GM21528 (cell line): ENCODE data around the gene IRX3.

Experiments used
- ATAC-seq: cut with Tn5 transposase; IDR thresholded peaks from one replicate; pipeline ENCODE4 v1.9.1; 2021; ENCODE audit warnings: mild to moderate bottlenecking, moderate library complexity; ENCODE audit not compliant: unreplicated experiment, low FRiP score

Gene IRX3

GRCh38 chr16:54286366-54287130 is at the start of gene IRX3:
IRX3 (minus strand) TSS chr16:54286787; CDS start chr16:54286050, 737 bp downstream.
- ATAC-seq, result no peak

DNA sequence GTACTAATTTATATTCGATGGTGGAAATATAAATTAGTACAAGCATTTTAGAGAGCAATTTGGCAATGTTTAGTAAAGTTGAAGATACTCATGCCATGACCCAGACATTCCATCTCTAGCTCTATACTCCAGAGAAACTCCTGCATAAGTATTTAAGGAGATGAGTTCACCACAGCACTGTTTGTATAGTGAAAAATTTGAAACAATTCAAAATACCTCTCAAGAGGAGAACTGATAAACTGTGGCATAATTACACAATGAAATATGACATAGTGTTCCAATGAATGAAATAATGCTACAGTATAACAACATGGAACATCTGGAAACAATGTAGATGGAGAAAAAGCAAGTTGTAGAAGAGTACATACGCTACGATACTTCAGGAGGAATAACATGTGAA is 48.6 kb upstream of the IRX3 start:
- no peak for ATAC-seq

DNA sequence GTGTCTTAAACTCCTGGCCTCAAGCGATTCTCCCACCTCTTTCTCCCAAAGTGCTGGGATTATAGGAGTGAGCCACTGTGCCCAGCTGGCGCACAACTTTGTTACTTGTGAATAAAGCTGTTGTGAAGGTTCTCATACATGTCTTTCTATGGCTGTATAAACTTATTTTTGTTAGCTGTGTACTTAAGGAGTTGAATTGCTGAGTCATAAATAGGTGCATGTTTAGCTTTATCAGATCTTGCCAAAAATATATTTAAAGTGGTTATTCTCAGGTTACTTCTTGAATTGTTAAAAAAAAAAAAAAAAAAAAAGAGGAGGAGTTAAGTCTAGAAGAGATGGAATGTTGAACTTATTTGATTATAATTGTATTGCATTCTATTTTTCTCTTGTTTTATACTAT is 47.6 kb upstream of the IRX3 start:
- no peak for ATAC-seq

DNA sequence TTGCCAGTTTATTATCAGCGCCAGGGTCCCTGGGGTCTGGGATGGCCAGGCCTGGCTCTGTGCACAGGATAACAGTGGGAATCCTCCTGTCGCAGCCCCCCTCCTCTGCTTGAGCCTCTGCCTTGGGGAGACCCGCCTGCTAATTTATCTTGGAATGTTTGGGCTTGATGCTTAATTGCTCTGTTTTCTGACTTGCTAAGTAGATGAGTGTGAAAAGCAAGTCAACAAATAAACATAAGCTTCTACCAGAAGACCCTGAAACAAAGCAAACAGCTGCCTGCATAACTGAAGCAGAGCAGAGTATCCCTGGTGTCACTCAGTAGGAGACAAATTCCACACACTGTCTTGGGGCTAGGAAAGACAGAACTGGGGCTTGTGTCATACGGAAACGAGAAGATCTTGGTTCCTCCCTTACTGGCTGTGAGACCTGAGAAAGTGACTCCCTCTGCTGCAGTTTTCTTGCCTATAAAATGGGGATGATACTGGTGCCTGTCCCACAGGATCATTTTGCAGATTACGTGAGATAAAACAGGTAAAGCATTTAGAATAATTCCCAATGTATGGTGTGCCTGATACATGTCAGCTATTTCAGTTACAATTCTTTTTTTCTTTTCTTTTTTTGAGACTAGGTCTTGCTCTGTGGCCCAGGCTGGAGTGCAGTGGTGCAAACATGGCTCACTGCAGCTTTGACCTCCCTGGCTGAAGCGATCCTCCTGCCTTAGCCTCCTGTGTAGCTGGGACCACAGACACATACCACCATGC is 44.8 kb upstream of the IRX3 start:
- ATAC-seq, result no peak

GRCh38 chr16:54327609-54328008 is 41.0 kb upstream of the IRX3 start:
- ATAC-seq, result no peak

GRCh38 chr16:54326266-54326662 is 39.7 kb upstream of the IRX3 start:
- ATAC-seq, result no peak

- ATAC-seq, result no peak
Observed at GRCh38 chr16:54325616-54326265, 39.2 kb upstream of the IRX3 start.

DNA sequence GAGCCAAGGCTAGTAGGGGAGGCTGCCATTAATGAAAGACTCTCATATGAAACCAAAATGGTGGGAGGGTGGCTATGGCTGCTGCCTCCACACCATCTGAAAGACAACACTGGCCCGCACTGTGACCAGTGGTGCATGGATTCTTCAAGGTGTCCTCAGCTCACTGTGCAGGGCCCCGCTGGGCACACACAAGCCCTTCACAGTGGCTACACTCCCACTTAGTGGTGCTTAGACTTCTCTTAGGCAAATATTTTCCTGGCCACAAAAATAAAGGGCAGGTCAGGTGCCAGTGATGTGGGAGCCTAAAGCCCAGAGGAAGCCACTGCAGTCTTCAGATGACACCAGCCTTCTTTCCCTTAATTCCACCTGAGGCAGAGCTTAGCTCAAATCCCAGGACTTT is 38.1 kb upstream of the IRX3 start:
- no peak for ATAC-seq

GRCh38 chr16:54320697-54321340 is 34.2 kb upstream of the IRX3 start:
- no peak for ATAC-seq

GRCh38 chr16:54318941-54319340 is 32.4 kb upstream of the IRX3 start:
- no peak for ATAC-seq

DNA sequence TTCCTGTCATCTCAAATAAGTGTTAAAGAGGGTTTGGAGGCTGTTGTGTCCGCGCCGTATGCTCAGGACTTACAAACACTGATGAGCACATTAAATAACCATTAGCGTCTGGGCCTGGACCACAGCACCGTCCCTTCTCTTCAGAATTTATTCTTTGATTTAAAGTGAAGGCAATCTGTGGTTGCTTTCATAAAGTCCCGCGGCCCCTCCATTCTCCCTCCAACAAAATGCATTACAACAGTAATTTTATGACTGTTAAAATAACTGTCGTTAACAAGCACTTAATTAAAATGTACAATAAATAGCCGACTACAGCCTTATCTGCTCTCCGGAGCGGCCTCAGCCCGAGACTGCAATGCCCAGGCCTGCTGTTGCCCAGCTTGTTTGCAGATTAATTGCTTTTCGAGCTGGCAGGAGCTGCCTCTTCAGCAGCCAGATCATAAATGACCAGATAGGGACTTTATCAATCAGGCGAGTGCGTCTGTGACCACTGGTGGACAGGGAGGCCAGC is 30.6 kb upstream of the IRX3 start:
- no peak for ATAC-seq

DNA sequence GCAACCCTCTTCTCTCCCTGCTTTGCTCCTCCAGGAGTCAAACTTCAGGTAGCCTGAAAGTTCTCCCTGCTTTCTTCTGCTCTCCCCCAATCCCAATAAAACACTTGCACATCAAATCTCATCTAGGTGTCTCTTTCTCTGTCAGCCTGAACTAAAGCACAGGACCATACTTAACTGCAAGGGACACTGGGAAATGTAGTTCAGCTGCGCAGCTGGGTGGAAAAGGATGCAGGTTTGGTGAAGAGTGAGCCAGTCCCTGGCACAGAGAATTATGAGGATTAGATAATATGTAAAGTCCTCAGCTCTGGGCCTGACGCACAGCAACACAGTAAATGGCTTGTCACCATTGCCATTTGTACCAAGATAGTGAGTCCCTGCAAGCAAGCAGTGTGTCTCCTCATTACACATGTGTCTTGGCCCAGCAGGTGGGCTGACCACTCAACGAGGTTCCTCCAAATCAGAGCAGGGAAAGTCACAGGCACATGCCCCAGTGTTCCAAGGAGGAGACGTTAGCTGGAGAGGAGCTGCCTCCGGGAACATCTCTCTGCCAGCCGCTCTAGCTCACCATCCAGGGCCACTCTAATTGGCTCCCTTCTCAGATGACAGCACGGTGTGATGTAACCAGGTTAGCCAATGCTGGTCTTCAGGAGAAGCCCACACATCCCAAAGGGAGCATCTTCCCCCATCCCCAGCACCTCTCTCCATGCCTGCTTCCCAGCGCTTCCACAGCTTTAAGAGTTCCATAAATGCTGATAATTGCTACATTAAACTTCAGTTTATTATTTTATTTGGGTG is 29.7 kb upstream of the IRX3 start:
- ATAC-seq, result no peak

DNA sequence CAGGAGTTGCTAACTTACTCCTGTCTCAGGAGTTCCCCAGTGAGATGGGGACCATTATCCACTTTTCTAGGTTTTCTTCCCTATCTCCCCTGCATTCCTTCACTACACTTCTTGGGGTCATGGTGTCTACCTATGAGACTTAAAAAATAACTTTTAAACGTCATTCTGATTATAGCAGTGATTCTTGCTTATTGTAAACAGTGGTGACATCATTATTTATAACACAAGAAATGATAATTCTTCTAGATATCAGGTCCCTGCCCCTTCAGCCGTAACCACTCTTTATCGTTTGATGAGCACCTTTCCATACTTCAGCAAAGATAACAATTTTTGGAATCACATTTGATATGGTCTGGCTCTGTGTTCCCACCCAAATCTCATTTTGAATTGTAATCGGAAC is 27.2 kb upstream of the IRX3 start:
- ATAC-seq, result no peak

GRCh38 chr16:54312502-54312991 is 26.0 kb upstream of the IRX3 start:
- ATAC-seq, result no peak

DNA sequence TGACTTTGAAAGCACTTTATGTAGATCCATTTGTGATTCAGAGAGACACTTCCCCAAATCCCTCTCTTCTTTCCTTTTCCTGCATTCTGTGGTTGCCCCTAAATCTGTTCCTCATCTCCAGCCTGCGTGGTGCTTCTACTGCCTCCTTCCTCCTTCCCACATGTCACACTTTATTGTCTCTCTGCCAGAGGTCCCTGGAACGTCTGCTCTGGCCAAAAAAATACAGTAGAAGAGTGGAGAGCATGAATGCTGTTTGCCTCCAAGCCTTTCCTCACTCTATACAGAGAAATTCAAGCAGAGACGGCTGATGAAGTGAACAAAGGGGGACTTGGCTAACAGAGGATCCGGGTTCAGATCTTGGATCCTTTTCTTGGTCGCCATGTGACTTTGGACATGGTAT is 22.8 kb upstream of the IRX3 start:
- ATAC-seq, result no peak

DNA sequence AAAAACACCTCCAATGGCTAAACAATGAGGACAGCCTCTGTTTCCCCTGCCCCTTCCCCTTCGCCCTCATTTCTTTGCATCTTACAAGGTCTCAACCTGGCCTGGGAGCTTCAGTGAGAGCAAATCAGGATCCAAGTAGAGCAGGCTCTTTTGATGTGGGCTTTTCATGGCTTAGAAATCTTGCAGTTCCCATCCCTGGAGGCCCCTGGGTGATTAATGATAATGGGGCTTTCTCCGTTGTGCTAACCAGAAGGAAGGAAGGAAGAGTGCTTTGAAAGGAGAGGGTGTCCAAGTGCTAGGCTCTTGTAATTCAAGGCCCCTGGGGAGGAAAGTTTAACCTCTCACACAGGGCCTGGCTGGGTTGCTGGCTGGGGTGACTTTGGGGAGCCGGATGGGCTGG is 18.5 kb upstream of the IRX3 start:
- ATAC-seq, result no peak

GRCh38 chr16:54303613-54304012 is 17.0 kb upstream of the IRX3 start:
- ATAC-seq, result no peak

- ATAC-seq, result no peak
Observed at GRCh38 chr16:54297154-54297553, 10.6 kb upstream of the IRX3 start.

DNA sequence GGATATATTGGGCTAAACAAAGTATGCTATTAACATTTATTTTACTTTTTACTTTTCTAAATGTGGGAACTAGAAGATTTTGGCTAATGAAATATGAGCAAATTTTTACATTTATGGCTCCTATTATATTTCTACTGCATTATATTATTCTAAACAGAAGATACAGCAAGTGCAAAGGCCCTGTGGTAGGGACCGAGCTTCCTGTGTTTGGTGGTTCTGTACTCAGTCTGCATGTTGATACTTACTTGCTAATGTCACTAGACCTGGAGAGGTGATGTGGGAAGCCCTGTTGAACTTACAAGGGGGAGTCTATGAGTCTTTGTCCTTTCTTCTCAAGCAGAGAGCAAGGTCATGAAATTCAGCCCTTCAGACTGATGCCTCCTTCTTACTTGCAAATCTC is 10.0 kb upstream of the IRX3 start:
- ATAC-seq, result no peak
